GM23248 (cell line): Measurements from ENCODE around the gene PARG.

ENCODE experiments used
- EZH2 ChIP-seq: fragments of 200-600 bp; sonication (generic); IDR thresholded peaks from 2 replicates; pipeline ENCODE4 v1.6.1; 2018; ENCODE audit warnings: antibody characterized with exemption, mild to moderate bottlenecking; ENCODE audit not compliant: insufficient read depth, poor library complexity, severe bottlenecking
- EZH2phosphoT487 ChIP-seq: fragments of 200-600 bp; sonication (generic); IDR thresholded peaks from 2 replicates; pipeline ENCODE4 v1.6.1; 2018; ENCODE audit warnings: antibody characterized with exemption, moderate library complexity, mild to moderate bottlenecking, low read depth; ENCODE audit not compliant: insufficient read depth

GRCh38 chr10:49830846-49831245 is 111.0 kb downstream of the PARG start:
- TF ChIP-seq EZH2phosphoT487, result no peak
- no peak for TF ChIP-seq EZH2
